Astrocyte of the spinal cord (primary cell): ENCODE data around the gene RBMS3.

Experiments
- DNase-seq: peaks from one replicate; pipeline ENCODE4 v3.0.0; 2011; ENCODE audit warnings: low read depth, low spot score
- H3K4me3 ChIP-seq: 2 replicates; pipeline ENCODE4 v1.5.1; 2011; ENCODE audit warnings: low read depth, mild to moderate bottlenecking, low read length, moderate library complexity
- CTCF ChIP-seq: IDR thresholded peaks from 2 replicates; pipeline ENCODE4 v1.5.1; 2012; ENCODE audit warnings: low read depth, mild to moderate bottlenecking, low read length, inconsistent platforms
- in situ Hi-C: cut with HindIII; loops from 2 replicates; pipeline ENCODE4 v1.10.0; 2017; ENCODE audit warnings: low sequenced_read_pairs

Gene RBMS3

GRCh38 chr3:29339016-29339833 is 58.4 kb downstream of the RBMS3 start:
- DNase-seq: no peak
- no peak overlapping the region for H3K4me3 ChIP-seq
- in situ Hi-C loops: no loop called here
- no peak for TF ChIP-seq CTCF

GRCh38 chr3:29344154-29344553 is 63.3 kb downstream of the RBMS3 start:
- DNase-seq: no peak
- in situ Hi-C loops: no loop called here
- no peak for TF ChIP-seq CTCF
- no peak overlapping the region for H3K4me3 ChIP-seq

- no peak for DNase-seq
- H3K4me3 ChIP-seq: no peak overlapping the region
- TF ChIP-seq CTCF: no peak
- in situ Hi-C loops: no loop called here
These were observed 64.1 kb downstream of the RBMS3 start for GRCh38 chr3:29344935-29345334.

GRCh38 chr3:29345516-29346300 is 64.8 kb downstream of the RBMS3 start:
- no peak for DNase-seq
- no peak for TF ChIP-seq CTCF
- no peak overlapping the region for H3K4me3 ChIP-seq
- in situ Hi-C loops: no loop called here

GRCh38 chr3:29346828-29347227 is 66.0 kb downstream of the RBMS3 start:
- peak; percentile 76 for DNase-seq
- in situ Hi-C loops: no loop called here
- no peak overlapping the region for H3K4me3 ChIP-seq
- TF ChIP-seq CTCF: peak; percentile 13

GRCh38 chr3:29347412-29347811 is 66.5 kb downstream of the RBMS3 start:
- H3K4me3 ChIP-seq: no peak overlapping the region
- DNase-seq: no peak
- TF ChIP-seq CTCF: no peak
- in situ Hi-C loops: no loop called here
